ENCODE measurements around the gene TBC1D12.
"Not testable (repeated sequence)": the region's sequence is repeated elsewhere in the genome, so short reads cannot be mapped to it uniquely, and the experiment has no call there.

The TBC1D12 gene

GRCh38 chr10:94461503-94461902, 59.2 kb downstream of the TBC1D12 start:
- no peak for DNase-seq

- no peak for DNase-seq
These were observed 59.8 kb downstream of the TBC1D12 start for GRCh38 chr10:94462130-94462529.

GRCh38 chr10:94465684-94466083, 63.3 kb downstream of the TBC1D12 start:
- DNase-seq, result no peak

GRCh38 chr10:94481410-94481809, 79.1 kb downstream of the TBC1D12 start:
- DNase-seq, result no peak

- DNase-seq, result no peak
These were observed 81.6 kb downstream of the TBC1D12 start for GRCh38 chr10:94483970-94484369.

GRCh38 chr10:94485094-94485493, 82.8 kb downstream of the TBC1D12 start:
- DNase-seq, result no peak

GRCh38 chr10:94487575-94487974, 85.2 kb downstream of the TBC1D12 start:
- no peak for DNase-seq

- no peak for DNase-seq
These were observed 86.8 kb downstream of the TBC1D12 start for GRCh38 chr10:94489107-94489506.

- DNase-seq, result no peak
These were observed 87.8 kb downstream of the TBC1D12 start for GRCh38 chr10:94489976-94490788.

- DNase-seq, result no peak
These were observed 88.4 kb downstream of the TBC1D12 start for GRCh38 chr10:94490789-94491039.

GRCh38 chr10:94493463-94493862, 91.1 kb downstream of the TBC1D12 start:
- DNase-seq, result no peak

GRCh38 chr10:94496010-94496409, 93.7 kb downstream of the TBC1D12 start:
- no peak for DNase-seq

- no peak for DNase-seq
These were observed 94.3 kb downstream of the TBC1D12 start for GRCh38 chr10:94496646-94497045.

GRCh38 chr10:94500063-94500462, 97.7 kb downstream of the TBC1D12 start:
- DNase-seq, result no peak

GRCh38 chr10:94521276-94522250, 119.2 kb downstream of the TBC1D12 start:
- no peak for DNase-seq

- DNase-seq, result no peak
These were observed 121.8 kb downstream of the TBC1D12 start for GRCh38 chr10:94524146-94524545.

- no peak for DNase-seq
These were observed 122.4 kb downstream of the TBC1D12 start for GRCh38 chr10:94524711-94525110.

- not testable (repeated sequence) for DNase-seq
These were observed 129.2 kb downstream of the TBC1D12 start for GRCh38 chr10:94531550-94531949.

GRCh38 chr10:94533027-94533426, 130.7 kb downstream of the TBC1D12 start:
- no peak for DNase-seq

GRCh38 chr10:94542282-94542681, 139.9 kb downstream of the TBC1D12 start:
- not testable (repeated sequence) for DNase-seq

- DNase-seq, result peak; percentile 93
These were observed 143.2 kb downstream of the TBC1D12 start, which contains the start of gene HELLS for GRCh38 chr10:94545391-94546048. Gene HELLS (plus strand): TSS chr10:94545788. CDS start chr10:94545922, 134 bp downstream.

- DNase-seq, result no peak
These were observed 143.9 kb downstream of the TBC1D12 start for GRCh38 chr10:94546049-94546900.

- DNase-seq, result no peak
These were observed 144.5 kb downstream of the TBC1D12 start for GRCh38 chr10:94546901-94547185.
